KBM-7 (cell line): ENCODE data around the gene RUFY3.
A peak's percentile ranks its signal among the peaks of the same experiment; 100 is the strongest.
"Not testable (repeated sequence)": the region's sequence is repeated elsewhere in the genome, so short reads cannot be mapped to it uniquely, and the experiment has no call there.

Source experiments
- DNase-seq: peaks from one replicate; pipeline ENCODE4 v3.0.0-alpha.2; 2015
- in situ Hi-C: fragments of 300-500 bp; cut with MboI; formaldehyde crosslinking; loops from 2 replicates; pipeline ENCODE4 v1.14.3; 2020; ENCODE audit warnings: low sequenced_read_pairs, low pct_unique_long_range_greater_than_20kb, mixed read lengths

The RUFY3 gene

GRCh38 chr4:70761276-70761816 is 39.6 kb downstream of the RUFY3 start:
- no peak for DNase-seq
- in situ Hi-C loops = no loop called here

- DNase-seq = no peak
- in situ Hi-C loops = no loop called here
Measured at GRCh38 chr4:70765368-70765767, 43.6 kb downstream of the RUFY3 start.

- no peak for DNase-seq
- in situ Hi-C loops = no loop called here
Measured at GRCh38 chr4:70768301-70768948, 46.7 kb downstream of the RUFY3 start.

GRCh38 chr4:70769396-70769795 is 47.6 kb downstream of the RUFY3 start:
- in situ Hi-C loops, DNase-seq: not testable (repeated sequence)

- DNase-seq = peak; percentile 3
- in situ Hi-C loops = no loop called here
Measured at GRCh38 chr4:70772929-70773555, 51.3 kb downstream of the RUFY3 start.

GRCh38 chr4:70778888-70779422 is 57.2 kb downstream of the RUFY3 start:
- in situ Hi-C loops = no loop called here
- DNase-seq = no peak

- no peak for DNase-seq
- in situ Hi-C loops = no loop called here
Measured at GRCh38 chr4:70783096-70783495, 61.3 kb downstream of the RUFY3 start.

GRCh38 chr4:70787496-70787895 is 65.7 kb downstream of the RUFY3 start:
- in situ Hi-C loops = no loop called here
- no peak for DNase-seq

GRCh38 chr4:70788733-70789132 is 67.0 kb downstream of the RUFY3 start:
- no peak for DNase-seq
- in situ Hi-C loops = no loop called here

- no peak for DNase-seq
- in situ Hi-C loops = no loop called here
Measured at GRCh38 chr4:70793626-70794025, 71.9 kb downstream of the RUFY3 start.

GRCh38 chr4:70801265-70801809 is 79.6 kb downstream of the RUFY3 start:
- no peak for DNase-seq

GRCh38 chr4:70802928-70803580 is 81.3 kb downstream of the RUFY3 start:
- in situ Hi-C loops = no loop called here
- DNase-seq = no peak

More at GRCh38 chr4:70801265-70801809, 79.6 kb downstream of the RUFY3 start:
- in situ Hi-C loops = no loop called here

- in situ Hi-C loops = no loop called here
- DNase-seq = no peak
Measured at GRCh38 chr4:70808151-70808550, 86.4 kb downstream of the RUFY3 start.

GRCh38 chr4:70815370-70815769 is 93.6 kb downstream of the RUFY3 start:
- in situ Hi-C loops = no loop called here
- no peak for DNase-seq

GRCh38 chr4:70816894-70817293 is 95.1 kb downstream of the RUFY3 start:
- no peak for DNase-seq
- in situ Hi-C loops = no loop called here

GRCh38 chr4:70818173-70818855 is 96.5 kb downstream of the RUFY3 start:
- peak; percentile 54 for DNase-seq
- in situ Hi-C loops = no loop called here

- DNase-seq = no peak
- in situ Hi-C loops = no loop called here
Measured at GRCh38 chr4:70818921-70819320, 97.2 kb downstream of the RUFY3 start.

- no peak for DNase-seq
- in situ Hi-C loops = no loop called here
Measured at GRCh38 chr4:70829015-70829414, 107.3 kb downstream of the RUFY3 start.

GRCh38 chr4:70829492-70829891 is 107.7 kb downstream of the RUFY3 start:
- DNase-seq = no peak
- in situ Hi-C loops = no loop called here
